ENCODE results near the gene RUNX1. TPM values are rescaled to one million over a fixed set of nuclear protein-coding genes. Genes with fewer than 3 reads are reported as not detected.

The RUNX1 gene
- total and polyA plus RNA-seq, 2 of the 13 experiments (the other 11 are each of a cell fraction or from before 2014, with no cell fraction given), result 5.4 to 6.4 TPM

GRCh38 chr21:35016071-35016470 lies 33.0 kb downstream of the RUNX1 start (continued):
- TF ChIP-seq U2AF2 (IDR thresholded peaks at IDR 0.05; ENCODE audit: low read depth, low read length) (no peak), MTF1 (CRISPR knock-in tag; IDR thresholded peaks at IDR 0.05) (no peak), U2AF1 (optimal IDR thresholded peaks at IDR 0.05; ENCODE audit: low read depth, low read length) (no peak), NFE2 (CRISPR knock-in tag; IDR thresholded peaks at IDR 0.05) (no peak), ZNF747 (CRISPR knock-in tag; IDR thresholded peaks at IDR 0.05; ENCODE audit: borderline replicate concordance) (no peak), RNF219 (CRISPR knock-in tag; IDR thresholded peaks at IDR 0.05) (no peak), MAX (IDR thresholded peaks at IDR 0.05) (no peak), ZNF646 (CRISPR knock-in tag; IDR thresholded peaks at IDR 0.05) (no peak)

All from HepG2 (cell line).